Mesenchymal stem cell (in vitro differentiated cells and primary cell): ENCODE measurements around the gene DSCAML1.
A peak's percentile ranks its signal among the peaks of the same experiment; 100 is the strongest.

ENCODE experiments used
- DNase-seq: peaks from one replicate; pipeline ENCODE4 v3.0.0-alpha.2; 2013
- H2AFZ ChIP-seq: one replicate; pipeline ENCODE4 v1.6.1; 2013; ENCODE audit warnings: low read depth, mild to moderate bottlenecking, control low read depth, inconsistent platforms, low read length, moderate library complexity
- H2AK5ac ChIP-seq: 2 replicates; pipeline ENCODE4 v1.6.1; 2013; ENCODE audit warnings: low read length, moderate library complexity, mild to moderate bottlenecking, inconsistent platforms; ENCODE audit not compliant: severe bottlenecking
- H2BK120ac ChIP-seq: one replicate; pipeline ENCODE4 v1.6.1; 2013; ENCODE audit warnings: low read depth, mild to moderate bottlenecking, inconsistent platforms, low read length, moderate library complexity
- H2BK12ac ChIP-seq, 2 experiments: one replicate each; pipeline ENCODE4 v1.6.1; 2013; ENCODE audit warnings: inconsistent platforms in 2 of 2, low read length in 2 of 2, mild to moderate bottlenecking in 2 of 2, moderate library complexity in 2 of 2, control low read depth in 1 of 2
- H2BK15ac ChIP-seq: one replicate; pipeline ENCODE4 v1.6.1; 2013; ENCODE audit warnings: mild to moderate bottlenecking, low read depth, inconsistent platforms; ENCODE audit not compliant: poor library complexity, severe bottlenecking
- H2BK5ac ChIP-seq: 2 replicates; pipeline ENCODE4 v1.6.1; 2013; ENCODE audit warnings: low read depth, mild to moderate bottlenecking, low read length, control low read depth, inconsistent platforms; ENCODE audit not compliant: poor library complexity, severe bottlenecking
- H3K14ac ChIP-seq, 2 experiments: one replicate each; pipeline ENCODE4 v1.6.1; 2013; ENCODE audit warnings: inconsistent platforms in 2 of 2, low read length in 2 of 2, control low read depth in 1 of 2, mild to moderate bottlenecking in 1 of 2, moderate library complexity in 1 of 2
- H3K18ac ChIP-seq, 2 experiments: one replicate each; pipeline ENCODE4 v1.6.1; 2013; ENCODE audit warnings: inconsistent platforms in 2 of 2, low read length in 2 of 2, control low read depth in 1 of 2, low read depth in 1 of 2, mild to moderate bottlenecking in 1 of 2
- H3K23ac ChIP-seq, 2 experiments: one replicate each; pipeline ENCODE4 v1.6.1; 2013; ENCODE audit warnings: inconsistent platforms in 2 of 2, low read length in 2 of 2, mild to moderate bottlenecking in 2 of 2, moderate library complexity in 2 of 2, control low read depth in 1 of 2
- H3K27ac ChIP-seq: 2 replicates; pipeline ENCODE4 v1.5.1; 2013; ENCODE audit warnings: mild to moderate bottlenecking, moderate library complexity, low read length, control low read depth, inconsistent platforms; ENCODE audit not compliant: poor library complexity, severe bottlenecking
- H3K27me3 ChIP-seq, 2 experiments: 2 replicates each; pipeline versions ENCODE4 v1.6.1 to v1.7.0; 2013; ENCODE audit warnings: low read length in 2 of 2, mild to moderate bottlenecking in 2 of 2, moderate library complexity in 2 of 2, control low read depth in 1 of 2, inconsistent platforms in 1 of 2; ENCODE audit not compliant: control insufficient read depth in 1 of 2, insufficient read depth in 1 of 2
- H3K36me3 ChIP-seq, 2 experiments: 2 replicates each; pipeline versions ENCODE4 v1.6.1 to v1.7.0; 2013; ENCODE audit warnings: low read length in 2 of 2, control low read depth in 1 of 2, inconsistent platforms in 1 of 2, low read depth in 1 of 2, mild to moderate bottlenecking in 1 of 2; ENCODE audit not compliant: insufficient read depth in 2 of 2, control insufficient read depth in 1 of 2
- H3K4ac ChIP-seq, 2 experiments: one replicate each; pipeline ENCODE4 v1.6.1; 2013; ENCODE audit warnings: inconsistent platforms in 2 of 2, low read length in 2 of 2, mild to moderate bottlenecking in 2 of 2, moderate library complexity in 2 of 2, control low read depth in 1 of 2, low read depth in 1 of 2
- H3K4me1 ChIP-seq: 2 replicates; pipeline ENCODE4 v1.6.1; 2013; ENCODE audit warnings: low read depth, low read length, control low read depth; ENCODE audit not compliant: control insufficient read depth, insufficient read depth
- H3K4me2 ChIP-seq: 2 replicates; pipeline ENCODE4 v1.6.1; 2013; ENCODE audit warnings: low read length, mild to moderate bottlenecking, inconsistent platforms; ENCODE audit not compliant: poor library complexity, severe bottlenecking
- H3K4me3 ChIP-seq, 2 experiments: 2 replicates each; pipeline versions ENCODE4 v1.5.1 to v1.7.0; 2013; ENCODE audit warnings: low read length in 2 of 2, mild to moderate bottlenecking in 2 of 2, control low read depth in 1 of 2, low read depth in 1 of 2; ENCODE audit not compliant: insufficient read depth in 1 of 2
- H3K79me1 ChIP-seq: replicated peaks from 2 replicates; pipeline ENCODE4 v1.6.1; 2013; ENCODE audit warnings: mild to moderate bottlenecking, control low read depth, low read length, inconsistent platforms; ENCODE audit not compliant: poor library complexity, severe bottlenecking
- H3K9ac ChIP-seq: 2 replicates; pipeline ENCODE4 v1.7.0; 2013; ENCODE audit warnings: mild to moderate bottlenecking, low read length, moderate library complexity
- H3K9me3 ChIP-seq: 2 replicates; pipeline ENCODE4 v1.7.0; 2013; ENCODE audit warnings: mild to moderate bottlenecking, low read length; ENCODE audit not compliant: control insufficient read depth
- H4K8ac ChIP-seq: one replicate; pipeline ENCODE4 v1.6.1; 2013; ENCODE audit warnings: inconsistent platforms, mild to moderate bottlenecking, low read length, moderate library complexity
- H4K91ac ChIP-seq: one replicate; pipeline ENCODE4 v1.6.1; 2013; ENCODE audit warnings: mild to moderate bottlenecking, low read length, inconsistent platforms
- WGBS: methylation state at CpG from one replicate; pipeline ENCODE4 v1.1.7; 2013; ENCODE audit warnings: mixed read lengths; 5-methylcytosine and 5-hydroxymethylcytosine counted together

Gene DSCAML1

GRCh38 chr11:117547946-117548345, 249.1 kb downstream of the DSCAML1 start:
- WGBS = 83% methylated on average over 7 of the region's 7 CpGs
- H3K9me3 ChIP-seq = no peaks in the 10 kb centered on the region
- no peak overlapping the region for H3K23ac ChIP-seq
- no peak overlapping the region for H3K27ac ChIP-seq
- no peak overlapping the region for H2BK12ac ChIP-seq
- H4K91ac ChIP-seq = no peak overlapping the region
- H2AK5ac ChIP-seq = no peak overlapping the region
- no peak overlapping the region for H3K4ac ChIP-seq
- H3K4me3 ChIP-seq = no peak overlapping the region
- no peak overlapping the region for H4K8ac ChIP-seq
- H2BK15ac ChIP-seq = no peak overlapping the region
- peaks cover 3% of the 10 kb centered on the region for H3K4me1 ChIP-seq
- no peaks in the 10 kb centered on the region for H3K79me1 ChIP-seq
- H2AFZ ChIP-seq = no peak overlapping the region
- H3K14ac ChIP-seq = no peak overlapping the region
- peaks cover 71 to 82% of the 10 kb centered on the region in 2 experiments for H3K27me3 ChIP-seq
- no peak overlapping the region for H3K9ac ChIP-seq
- H3K4me2 ChIP-seq = no peak overlapping the region
- DNase-seq = no peak
- no peak overlapping the region for H2BK5ac ChIP-seq
- H3K36me3 ChIP-seq = no peaks in the 10 kb centered on the region
- no peak overlapping the region for H3K18ac ChIP-seq
- H2BK120ac ChIP-seq = no peak overlapping the region

DNA sequence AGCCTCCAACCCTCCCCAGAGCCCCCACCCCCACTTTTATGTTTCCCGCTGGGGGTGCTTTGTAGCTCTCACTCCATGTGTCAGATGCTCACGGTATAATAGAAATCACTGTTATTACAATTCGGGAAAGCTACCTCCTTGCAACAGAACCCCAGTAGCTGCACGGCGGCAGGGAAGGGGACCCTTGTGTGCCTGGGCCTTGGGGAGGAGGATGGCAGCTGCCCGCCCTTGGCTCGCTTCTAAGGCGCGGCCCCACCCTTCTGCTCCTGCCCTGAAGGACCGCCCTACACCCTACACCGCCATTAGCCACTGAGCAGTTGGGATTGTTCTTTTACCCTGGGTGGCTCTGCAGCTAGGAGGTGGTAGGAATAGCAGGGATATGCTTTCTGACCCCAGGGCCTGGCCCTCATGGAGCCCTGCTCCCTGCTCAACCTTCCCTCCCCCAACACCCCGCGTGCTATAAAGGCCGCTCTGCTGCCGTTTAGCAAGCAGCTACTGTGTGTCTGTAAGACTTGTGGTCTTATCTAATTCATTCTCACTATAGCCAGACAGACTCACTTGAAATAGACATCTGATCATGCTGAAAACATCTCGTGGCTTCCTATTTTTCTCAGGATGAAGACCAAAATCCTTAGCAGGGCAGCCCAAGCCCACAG, 249.7 kb downstream of the DSCAML1 start:
- H3K36me3 ChIP-seq = no peaks in the 10 kb centered on the region
- no peak overlapping the region for H2BK5ac ChIP-seq
- no peak overlapping the region for H3K23ac ChIP-seq
- H3K9ac ChIP-seq = no peak overlapping the region
- no peak overlapping the region for H3K4me3 ChIP-seq
- 55% methylated on average over 11 of the region's 16 CpGs for WGBS
- H2BK12ac ChIP-seq = no peak overlapping the region
- peaks cover 71 to 84% of the 10 kb centered on the region in 2 experiments for H3K27me3 ChIP-seq
- no peak overlapping the region for H4K91ac ChIP-seq
- no peak overlapping the region for H2AK5ac ChIP-seq
- no peak overlapping the region for H4K8ac ChIP-seq
- H3K27ac ChIP-seq = no peak overlapping the region
- H2AFZ ChIP-seq = no peak overlapping the region
- H3K9me3 ChIP-seq = no peaks in the 10 kb centered on the region
- DNase-seq = no peak
- H3K4ac ChIP-seq = no peak overlapping the region
- H3K18ac ChIP-seq = no peak overlapping the region
- no peak overlapping the region for H2BK120ac ChIP-seq
- no peak overlapping the region for H3K4me2 ChIP-seq
- H2BK15ac ChIP-seq = no peak overlapping the region
- peaks cover 3% of the 10 kb centered on the region for H3K4me1 ChIP-seq
- H3K14ac ChIP-seq = no peak overlapping the region
- H3K79me1 ChIP-seq = no peaks in the 10 kb centered on the region

GRCh38 chr11:117546431-117547194, 250.4 kb downstream of the DSCAML1 start:
- Histone ChIP-seq H4K8ac (no peak overlapping the region), H3K27ac (no peak overlapping the region), H2BK15ac (no peak overlapping the region), H3K4ac (no peak overlapping the region), H3K18ac (no peak overlapping the region), H3K4me1 (peaks cover 3% of the 10 kb centered on the region), H3K79me1 (no peaks in the 10 kb centered on the region), H4K91ac (no peak overlapping the region), H2BK12ac (no peak overlapping the region), H2AK5ac (no peak overlapping the region), H3K4me3 (no peak overlapping the region), H3K14ac (no peak overlapping the region), H3K4me2 (no peak overlapping the region), H2BK120ac (no peak overlapping the region), H3K23ac (no peak overlapping the region), H3K9ac (no peak overlapping the region), H3K36me3 (no peaks in the 10 kb centered on the region), H3K9me3 (no peaks in the 10 kb centered on the region), H2BK5ac (no peak overlapping the region), H2AFZ (no peak overlapping the region), H3K27me3 (peaks cover 69 to 81% of the 10 kb centered on the region in 2 experiments)
- no peak for DNase-seq
- 83% methylated on average over 12 of the region's 12 CpGs for WGBS

- Histone ChIP-seq H2BK5ac (no peak overlapping the region), H3K79me1 (no peaks in the 10 kb centered on the region), H3K9ac (no peak overlapping the region), H2BK15ac (no peak overlapping the region), H3K9me3 (no peaks in the 10 kb centered on the region), H3K27me3 (peaks cover 69 to 80% of the 10 kb centered on the region in 2 experiments), H2BK120ac (no peak overlapping the region), H3K4me1 (peaks cover 3% of the 10 kb centered on the region), H2AFZ (no peak overlapping the region), H2BK12ac (no peak overlapping the region), H3K18ac (no peak overlapping the region), H3K4me3 (no peak overlapping the region), H3K4ac (no peak overlapping the region), H3K14ac (peak overlapping the region in 1 of 2 experiments; percentile 49), H3K27ac (no peak overlapping the region), H4K91ac (no peak overlapping the region), H2AK5ac (no peak overlapping the region), H3K36me3 (no peaks in the 10 kb centered on the region), H3K23ac (no peak overlapping the region), H3K4me2 (no peak overlapping the region), H4K8ac (no peak overlapping the region)
- 90% methylated on average over 11 of the region's 12 CpGs for WGBS
- DNase-seq = no peak
Observed at GRCh38 chr11:117545706-117546105, 251.3 kb downstream of the DSCAML1 start.
